ENCODE measurements around the gene TULP4. TPM values are rescaled to one million over a fixed set of nuclear protein-coding genes. Genes with fewer than 3 reads are reported as not detected.

The TULP4 gene
- total and polyA plus RNA-seq, 2 donors: 5.9 to 57.1 TPM

GRCh38 chr6:158313989-158314388 is 1.7 kb downstream of the TULP4 start:
- Histone ChIP-seq H3K27ac (ENCODE audit: low read depth in 1 of 2, low read length in 1 of 2) (no peak overlapping the region), H3K9me3 (ENCODE audit: control insufficient read depth in 2 of 2, insufficient read depth in 1 of 2, low read length in 1 of 2) (peaks cover 0 to 4% of the 10 kb centered on the region in 2 donors), H3K36me3 (ENCODE audit: control insufficient read depth in 2 of 2, insufficient read depth in 2 of 2, low read length in 1 of 2) (peaks cover 10 to 19% of the 10 kb centered on the region in 2 donors), H3K4me1 (ENCODE audit: control insufficient read depth in 2 of 2, insufficient read depth in 2 of 2, low read length in 2 of 2) (peaks cover 0 to 9% of the 10 kb centered on the region in 2 donors), H3K4me3 (ENCODE audit: low read length in 2 of 2) (no peak overlapping the region), H3K27me3 (ENCODE audit: control insufficient read depth in 2 of 2, insufficient read depth in 1 of 2, low read length in 1 of 2) (no peaks in the 10 kb centered on the region)
- WGBS: 61% methylated on average over 9 of the region's 9 CpGs
- DNase-seq (ENCODE audit: low read depth in 6 of 9, low spot score in 9 of 9): peak in 1 of 9 donors; percentile 23

- DNase-seq (ENCODE audit: low read depth in 6 of 9, low spot score in 9 of 9): no peak
- H3K9me3 ChIP-seq (ENCODE audit: control insufficient read depth in 2 of 2, insufficient read depth in 1 of 2, low read length in 1 of 2): peaks cover 0 to 4% of the 10 kb centered on the region in 2 donors
- H3K4me1 ChIP-seq (ENCODE audit: control insufficient read depth in 2 of 2, insufficient read depth in 2 of 2, low read length in 2 of 2): peaks cover 0 to 9% of the 10 kb centered on the region in 2 donors
- no peaks in the 10 kb centered on the region for H3K27me3 ChIP-seq (ENCODE audit: control insufficient read depth in 2 of 2, insufficient read depth in 1 of 2, low read length in 1 of 2)
- 98% methylated on average over 3 of the region's 3 CpGs for WGBS
- no peak overlapping the region for H3K27ac ChIP-seq (ENCODE audit: low read depth in 1 of 2, low read length in 1 of 2)
- H3K36me3 ChIP-seq (ENCODE audit: control insufficient read depth in 2 of 2, insufficient read depth in 2 of 2, low read length in 1 of 2): peaks cover 10 to 19% of the 10 kb centered on the region in 2 donors
- no peak overlapping the region for H3K4me3 ChIP-seq (ENCODE audit: low read length in 2 of 2)
Observed at GRCh38 chr6:158314737-158315136, 2.5 kb downstream of the TULP4 start.

- H3K4me3 ChIP-seq (ENCODE audit: low read length in 2 of 2): no peak overlapping the region
- H3K9me3 ChIP-seq (ENCODE audit: control insufficient read depth in 2 of 2, insufficient read depth in 1 of 2, low read length in 1 of 2): peaks cover 0 to 4% of the 10 kb centered on the region in 2 donors
- peaks cover 0 to 9% of the 10 kb centered on the region in 2 donors for H3K4me1 ChIP-seq (ENCODE audit: control insufficient read depth in 2 of 2, insufficient read depth in 2 of 2, low read length in 2 of 2)
- no peak for DNase-seq (ENCODE audit: low read depth in 6 of 9, low spot score in 9 of 9)
- 90% methylated on average over 3 of the region's 3 CpGs for WGBS
- H3K27ac ChIP-seq (ENCODE audit: low read depth in 1 of 2, low read length in 1 of 2): no peak overlapping the region
- H3K27me3 ChIP-seq (ENCODE audit: control insufficient read depth in 2 of 2, insufficient read depth in 1 of 2, low read length in 1 of 2): no peaks in the 10 kb centered on the region
- peaks cover 6 to 19% of the 10 kb centered on the region in 2 donors for H3K36me3 ChIP-seq (ENCODE audit: control insufficient read depth in 2 of 2, insufficient read depth in 2 of 2, low read length in 1 of 2)
Observed at GRCh38 chr6:158316022-158316421, 3.8 kb downstream of the TULP4 start.

- no peak for DNase-seq (ENCODE audit: low read depth in 6 of 9, low spot score in 9 of 9)
- no peak overlapping the region for H3K4me3 ChIP-seq (ENCODE audit: low read length in 2 of 2)
- no peaks in the 10 kb centered on the region for H3K27me3 ChIP-seq (ENCODE audit: control insufficient read depth in 2 of 2, insufficient read depth in 1 of 2, low read length in 1 of 2)
- H3K4me1 ChIP-seq (ENCODE audit: control insufficient read depth in 2 of 2, insufficient read depth in 2 of 2, low read length in 2 of 2): peaks cover 0 to 7% of the 10 kb centered on the region in 2 donors
- peaks cover 0 to 3% of the 10 kb centered on the region in 2 donors for H3K9me3 ChIP-seq (ENCODE audit: control insufficient read depth in 2 of 2, insufficient read depth in 1 of 2, low read length in 1 of 2)
- no peak overlapping the region for H3K27ac ChIP-seq (ENCODE audit: low read depth in 1 of 2, low read length in 1 of 2)
- no peaks in the 10 kb centered on the region for H3K36me3 ChIP-seq (ENCODE audit: control insufficient read depth in 2 of 2, insufficient read depth in 2 of 2, low read length in 1 of 2)
Observed at GRCh38 chr6:158321960-158322359, 9.7 kb downstream of the TULP4 start.

GRCh38 chr6:158322400-158322723 is 10.1 kb downstream of the TULP4 start:
- no peak for DNase-seq (ENCODE audit: low read depth in 6 of 9, low spot score in 9 of 9)
- peaks cover 0 to 7% of the 10 kb centered on the region in 2 donors for H3K4me1 ChIP-seq (ENCODE audit: control insufficient read depth in 2 of 2, insufficient read depth in 2 of 2, low read length in 2 of 2)
- H3K36me3 ChIP-seq (ENCODE audit: control insufficient read depth in 2 of 2, insufficient read depth in 2 of 2, low read length in 1 of 2): no peaks in the 10 kb centered on the region
- no peaks in the 10 kb centered on the region for H3K27me3 ChIP-seq (ENCODE audit: control insufficient read depth in 2 of 2, insufficient read depth in 1 of 2, low read length in 1 of 2)
- H3K4me3 ChIP-seq (ENCODE audit: low read length in 2 of 2): no peak overlapping the region
- H3K9me3 ChIP-seq (ENCODE audit: control insufficient read depth in 2 of 2, insufficient read depth in 1 of 2, low read length in 1 of 2): peaks cover 0 to 3% of the 10 kb centered on the region in 2 donors
- H3K27ac ChIP-seq (ENCODE audit: low read depth in 1 of 2, low read length in 1 of 2): no peak overlapping the region

- peaks cover 0 to 3% of the 10 kb centered on the region in 2 donors for H3K9me3 ChIP-seq (ENCODE audit: control insufficient read depth in 2 of 2, insufficient read depth in 1 of 2, low read length in 1 of 2)
- peaks cover 4 to 12% of the 10 kb centered on the region in 2 donors for H3K4me1 ChIP-seq (ENCODE audit: control insufficient read depth in 2 of 2, insufficient read depth in 2 of 2, low read length in 2 of 2)
- H3K27me3 ChIP-seq (ENCODE audit: control insufficient read depth in 2 of 2, insufficient read depth in 1 of 2, low read length in 1 of 2): no peaks in the 10 kb centered on the region
- no peak overlapping the region for H3K4me3 ChIP-seq (ENCODE audit: low read length in 2 of 2)
- WGBS: 83% methylated on average over 11 of the region's 11 CpGs
- no peak overlapping the region for H3K27ac ChIP-seq (ENCODE audit: low read depth in 1 of 2, low read length in 1 of 2)
- DNase-seq (ENCODE audit: low read depth in 6 of 9, low spot score in 9 of 9): no peak
- H3K36me3 ChIP-seq (ENCODE audit: control insufficient read depth in 2 of 2, insufficient read depth in 2 of 2, low read length in 1 of 2): no peaks in the 10 kb centered on the region
Observed at GRCh38 chr6:158322724-158323560, 10.7 kb downstream of the TULP4 start.

GRCh38 chr6:158323561-158323958 is 11.3 kb downstream of the TULP4 start:
- no peaks in the 10 kb centered on the region for H3K27me3 ChIP-seq (ENCODE audit: control insufficient read depth in 2 of 2, insufficient read depth in 1 of 2, low read length in 1 of 2)
- peaks cover 5 to 18% of the 10 kb centered on the region in 2 donors for H3K4me1 ChIP-seq (ENCODE audit: control insufficient read depth in 2 of 2, insufficient read depth in 2 of 2, low read length in 2 of 2)
- H3K36me3 ChIP-seq (ENCODE audit: control insufficient read depth in 2 of 2, insufficient read depth in 2 of 2, low read length in 1 of 2): no peaks in the 10 kb centered on the region
- 94% methylated on average over 2 of the region's 2 CpGs for WGBS
- DNase-seq (ENCODE audit: low read depth in 6 of 9, low spot score in 9 of 9): no peak
- H3K4me3 ChIP-seq (ENCODE audit: low read length in 2 of 2): no peak overlapping the region
- peaks cover 0 to 3% of the 10 kb centered on the region in 2 donors for H3K9me3 ChIP-seq (ENCODE audit: control insufficient read depth in 2 of 2, insufficient read depth in 1 of 2, low read length in 1 of 2)
- no peak overlapping the region for H3K27ac ChIP-seq (ENCODE audit: low read depth in 1 of 2, low read length in 1 of 2)

GRCh38 chr6:158324136-158324535 is 11.9 kb downstream of the TULP4 start:
- 96% methylated on average over 5 of the region's 5 CpGs for WGBS
- Histone ChIP-seq H3K27me3 (ENCODE audit: control insufficient read depth in 2 of 2, insufficient read depth in 1 of 2, low read length in 1 of 2) (no peaks in the 10 kb centered on the region), H3K36me3 (ENCODE audit: control insufficient read depth in 2 of 2, insufficient read depth in 2 of 2, low read length in 1 of 2) (no peaks in the 10 kb centered on the region), H3K27ac (ENCODE audit: low read depth in 1 of 2, low read length in 1 of 2) (no peak overlapping the region), H3K4me3 (ENCODE audit: low read length in 2 of 2) (no peak overlapping the region), H3K4me1 (ENCODE audit: control insufficient read depth in 2 of 2, insufficient read depth in 2 of 2, low read length in 2 of 2) (peaks cover 10 to 24% of the 10 kb centered on the region in 2 donors), H3K9me3 (ENCODE audit: control insufficient read depth in 2 of 2, insufficient read depth in 1 of 2, low read length in 1 of 2) (peaks cover 0 to 3% of the 10 kb centered on the region in 2 donors)
- DNase-seq (ENCODE audit: low read depth in 6 of 9, low spot score in 9 of 9): no peak

GRCh38 chr6:158327211-158327610 is 14.9 kb downstream of the TULP4 start:
- DNase-seq (ENCODE audit: low read depth in 6 of 9, low spot score in 9 of 9): peak in 2 of 9 donors; percentile 21 to 54
- 55% methylated on average over 1 of the region's 1 CpG for WGBS
- H3K9me3 ChIP-seq (ENCODE audit: control insufficient read depth in 2 of 2, insufficient read depth in 1 of 2, low read length in 1 of 2): peaks cover 0 to 4% of the 10 kb centered on the region in 2 donors
- no peaks in the 10 kb centered on the region for H3K27me3 ChIP-seq (ENCODE audit: control insufficient read depth in 2 of 2, insufficient read depth in 1 of 2, low read length in 1 of 2)
- no peak overlapping the region for H3K4me3 ChIP-seq (ENCODE audit: low read length in 2 of 2)
- no peaks in the 10 kb centered on the region for H3K36me3 ChIP-seq (ENCODE audit: control insufficient read depth in 2 of 2, insufficient read depth in 2 of 2, low read length in 1 of 2)
- H3K4me1 ChIP-seq (ENCODE audit: control insufficient read depth in 2 of 2, insufficient read depth in 2 of 2, low read length in 2 of 2): peaks cover 10 to 24% of the 10 kb centered on the region in 2 donors
- H3K27ac ChIP-seq (ENCODE audit: low read depth in 1 of 2, low read length in 1 of 2): peak overlapping the region in 1 of 2 donors; percentile 88

Data from thymus (tissue), 11 donors.